HG03432 (cell line): ENCODE data around the gene COL23A1.

ENCODE experiments used
- ATAC-seq: cut with Tn5 transposase; IDR thresholded peaks from one replicate; pipeline ENCODE4 v1.9.1; 2021; ENCODE audit warnings: mild to moderate bottlenecking, moderate library complexity; ENCODE audit not compliant: unreplicated experiment

The COL23A1 gene

DNA sequence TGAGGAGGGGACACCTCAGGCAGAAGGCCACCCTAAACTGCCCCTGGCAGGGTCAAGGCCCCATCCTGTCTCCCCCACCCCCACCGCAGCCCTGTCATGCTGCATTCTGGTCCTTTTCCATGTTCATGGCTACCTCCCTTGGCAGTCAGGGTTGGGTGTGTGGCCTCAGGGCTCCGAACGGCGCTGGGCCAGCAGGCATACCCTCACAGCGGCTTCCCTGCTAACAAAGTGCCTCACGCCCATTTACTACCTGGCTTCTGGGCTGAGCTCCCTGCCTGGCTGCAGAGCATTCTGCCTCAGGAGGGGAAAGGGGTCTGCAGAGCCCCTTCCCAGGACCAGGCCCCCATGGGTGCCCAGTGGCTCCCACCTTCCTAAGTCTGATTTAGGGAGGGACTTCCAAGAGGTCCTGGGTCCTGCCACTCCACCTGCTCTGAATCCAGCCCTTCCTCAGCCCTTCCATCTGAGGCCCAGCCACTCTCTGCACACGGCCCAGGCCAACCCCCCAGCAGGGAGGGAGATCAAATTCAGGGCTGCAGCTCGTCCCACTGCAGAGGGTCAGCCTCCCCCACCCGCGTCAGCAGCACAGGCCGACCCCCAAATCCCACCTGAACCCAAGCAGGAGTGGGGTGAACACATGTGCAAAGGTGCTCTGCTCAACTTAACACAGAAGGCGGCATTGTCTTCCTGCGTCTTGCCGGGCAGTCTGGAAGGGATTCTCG, 241.7 kb downstream of the COL23A1 start:
- no peak for ATAC-seq

DNA sequence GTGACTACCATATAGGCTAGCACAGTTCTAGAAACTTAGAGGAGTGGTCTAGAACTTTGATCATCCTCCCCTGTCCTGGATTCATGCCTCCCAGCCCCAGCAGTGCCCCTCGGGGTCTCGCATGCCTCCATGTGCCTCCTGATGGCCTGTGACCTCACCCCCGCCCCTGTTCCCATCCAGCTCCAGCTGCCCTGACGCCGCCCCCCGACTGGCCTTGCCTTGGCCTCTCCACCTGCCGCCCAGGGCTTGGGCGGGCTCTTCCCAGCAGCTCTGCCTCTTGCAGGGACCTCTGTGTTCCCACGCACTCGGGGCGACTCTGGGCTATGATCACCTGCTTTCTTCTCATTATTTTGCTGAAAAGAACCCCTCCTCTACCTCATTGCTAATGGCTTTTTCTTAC, 242.2 kb downstream of the COL23A1 start:
- ATAC-seq: no peak

DNA sequence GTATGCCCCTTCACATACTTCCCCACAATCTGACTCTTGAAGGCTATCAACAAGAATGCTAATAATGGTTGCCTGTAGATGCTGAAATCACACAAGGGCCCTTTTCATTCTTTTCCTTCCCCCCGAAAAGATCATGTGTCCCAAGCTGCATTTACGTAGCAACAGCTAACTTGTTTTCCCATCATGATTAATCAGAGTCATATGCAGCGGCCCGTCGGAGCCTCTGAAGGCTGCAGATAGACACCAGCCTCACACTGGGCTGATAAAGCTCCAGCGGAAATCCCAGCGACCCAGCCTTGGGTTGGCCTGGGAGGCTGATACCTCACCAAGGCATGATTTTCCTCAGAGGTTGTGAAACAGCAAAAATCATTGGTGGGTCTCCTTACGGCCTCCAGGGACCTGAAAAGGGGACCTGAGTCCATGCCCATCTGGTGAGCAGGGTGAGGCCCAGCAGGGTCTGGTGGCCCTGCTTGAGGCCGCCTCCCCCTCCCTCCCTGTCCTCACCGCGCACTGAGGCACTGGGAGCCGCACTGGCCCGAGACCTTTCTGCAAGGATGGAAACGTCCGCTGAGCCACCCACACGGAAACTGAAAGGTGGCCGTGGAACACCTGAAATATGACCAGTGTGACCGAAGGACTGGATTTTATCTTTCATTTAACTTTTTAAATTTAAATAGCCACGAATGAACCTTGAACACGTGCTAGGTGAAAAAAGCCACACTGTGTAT, 243.4 kb downstream of the COL23A1 start:
- no peak for ATAC-seq

DNA sequence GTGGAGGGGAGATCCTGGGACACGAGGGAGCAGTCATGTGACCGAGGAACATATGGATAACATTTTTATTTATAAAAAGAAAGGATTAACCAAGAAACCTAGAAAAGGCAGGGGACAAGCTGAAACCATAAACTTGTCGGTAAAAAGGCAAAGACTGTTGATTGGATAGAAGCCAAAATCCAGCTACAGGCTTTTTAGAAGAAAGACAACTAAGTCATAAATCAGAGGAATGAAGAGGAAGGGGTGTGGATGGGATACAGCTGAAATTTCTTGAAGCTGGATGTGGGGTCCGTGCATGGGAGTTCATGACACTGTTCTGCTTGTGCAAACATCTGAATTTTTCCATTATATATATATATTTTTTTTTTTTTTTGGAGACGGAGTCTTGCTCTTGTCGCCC, 246.9 kb downstream of the COL23A1 start:
- no peak for ATAC-seq

DNA sequence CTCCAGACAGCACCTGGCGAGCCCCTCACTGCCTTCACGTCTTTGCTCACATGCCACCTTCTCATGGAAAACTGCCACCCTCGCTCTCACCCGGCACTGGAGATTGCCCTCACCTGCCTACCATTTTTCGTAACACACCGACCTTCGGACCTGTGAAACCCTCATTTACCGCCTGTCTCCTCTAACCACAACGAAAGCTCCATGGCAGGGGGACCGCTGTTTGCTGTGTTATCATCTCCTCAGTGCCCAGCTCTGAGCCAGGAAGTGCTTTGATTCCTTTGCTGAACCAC, 248.4 kb downstream of the COL23A1 start:
- ATAC-seq: no peak

DNA sequence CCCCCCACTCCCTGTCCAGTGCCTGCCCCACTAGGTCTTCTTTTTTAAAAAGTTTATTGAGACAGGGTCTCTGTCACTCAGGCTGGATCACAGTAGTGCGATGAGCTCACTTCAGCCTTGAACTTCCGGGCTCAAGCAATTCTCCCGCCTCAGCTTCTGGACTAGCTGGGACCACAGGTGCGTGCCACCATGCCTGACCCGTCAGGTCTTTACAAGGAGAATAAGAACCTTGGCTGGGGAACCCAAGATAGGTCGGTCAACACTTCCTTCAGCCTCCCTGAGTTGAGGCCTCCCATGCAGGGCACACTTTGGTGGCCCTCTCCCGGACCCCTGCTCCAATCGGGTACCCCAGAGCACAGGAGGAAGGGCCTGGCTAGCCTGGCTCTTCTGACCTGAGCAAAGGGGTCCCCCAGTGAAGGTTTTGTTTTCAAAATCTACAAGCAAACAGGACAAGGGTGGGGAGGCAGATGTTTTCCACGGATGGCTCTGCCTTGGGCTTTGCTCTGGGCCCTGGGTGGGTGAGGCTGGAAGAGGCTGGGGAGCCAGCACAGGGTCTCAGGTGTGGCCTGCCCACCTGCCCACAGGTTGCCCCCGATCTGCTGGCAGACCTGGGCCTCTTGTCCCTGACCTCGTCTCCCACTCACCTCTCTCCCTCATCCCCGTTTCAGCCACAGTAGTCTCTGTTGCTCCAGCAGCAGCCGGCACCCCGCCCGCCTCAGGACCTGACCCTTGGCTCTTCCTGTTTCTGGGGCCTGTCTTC, 248.9 kb downstream of the COL23A1 start:
- ATAC-seq: no peak

DNA sequence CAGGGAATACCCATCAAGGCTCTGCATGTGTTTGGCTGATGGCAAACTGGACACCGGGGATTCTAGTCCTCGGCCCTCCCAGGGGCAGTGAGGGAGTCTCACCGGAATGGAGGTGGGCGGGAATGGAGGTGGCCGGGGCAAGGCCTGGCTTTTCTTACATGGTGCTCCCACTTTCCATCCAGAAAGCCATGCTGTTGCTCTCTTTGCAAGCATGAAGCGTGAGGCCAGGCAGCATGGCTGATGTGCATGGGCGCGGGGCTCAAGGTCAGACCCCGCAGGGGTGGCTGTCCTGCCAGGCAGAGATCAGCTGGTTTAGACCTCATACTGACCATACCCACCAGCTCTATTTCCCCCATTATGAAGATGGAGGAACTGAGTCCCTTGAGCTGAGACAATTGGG, 249.6 kb downstream of the COL23A1 start:
- no peak for ATAC-seq

DNA sequence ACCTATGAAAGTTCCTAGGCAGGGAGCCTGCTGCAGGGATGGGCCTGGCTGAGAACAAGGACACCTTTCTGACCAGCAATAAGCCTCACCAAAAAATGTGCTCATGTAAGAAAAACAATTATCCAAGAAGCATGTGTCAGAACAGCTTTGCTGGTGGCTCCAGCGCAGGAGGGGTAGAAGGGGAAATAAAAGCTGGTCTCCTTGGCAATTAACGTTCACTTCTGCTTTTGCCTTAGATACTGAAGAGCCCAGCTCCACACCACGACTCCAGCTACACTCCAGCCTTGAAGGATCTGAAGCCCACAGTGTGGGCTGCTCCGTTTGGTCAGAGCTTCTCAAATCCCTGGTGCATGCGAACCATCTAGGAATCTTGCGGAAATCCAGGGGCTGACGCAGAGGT, 250.0 kb downstream of the COL23A1 start:
- no peak for ATAC-seq

DNA sequence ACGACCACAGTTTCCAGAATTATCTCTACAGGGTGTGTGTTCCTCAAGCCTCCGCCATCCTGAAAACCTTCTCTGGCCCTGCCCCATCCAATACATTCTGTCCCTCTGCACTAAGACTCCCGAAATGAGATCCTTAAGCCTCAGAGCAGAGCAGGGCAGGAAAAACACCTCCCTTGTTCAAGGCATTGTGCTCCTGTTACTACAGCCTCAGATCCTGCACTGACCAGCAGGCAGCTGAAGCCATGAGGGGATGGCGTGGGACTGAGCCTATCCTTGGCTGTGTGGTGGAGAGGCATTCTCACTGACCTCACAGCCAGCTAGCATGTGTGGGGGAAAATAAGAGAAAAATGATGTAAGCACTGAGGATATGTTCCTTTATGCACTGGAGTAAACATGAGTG, 250.9 kb downstream of the COL23A1 start:
- no peak for ATAC-seq

DNA sequence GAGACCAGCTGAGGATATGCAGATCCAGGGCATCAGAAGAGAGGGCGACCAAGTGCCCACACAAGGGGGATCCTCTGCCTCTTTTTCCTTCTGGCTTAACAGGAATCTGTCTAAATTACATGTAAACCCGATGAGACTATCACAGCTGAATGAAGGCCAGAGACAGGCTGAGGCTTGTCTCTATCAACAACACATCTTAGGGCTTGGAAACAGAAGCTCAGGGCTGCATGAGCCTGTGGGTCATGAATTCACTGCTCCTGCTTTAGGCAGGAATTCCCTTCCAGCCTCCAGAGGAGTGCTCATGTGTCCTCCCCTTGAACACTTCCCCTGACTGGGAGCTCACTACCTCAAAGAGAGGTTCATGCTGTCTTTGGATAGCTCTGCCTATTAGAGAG, 251.4 kb downstream of the COL23A1 start:
- no peak for ATAC-seq

DNA sequence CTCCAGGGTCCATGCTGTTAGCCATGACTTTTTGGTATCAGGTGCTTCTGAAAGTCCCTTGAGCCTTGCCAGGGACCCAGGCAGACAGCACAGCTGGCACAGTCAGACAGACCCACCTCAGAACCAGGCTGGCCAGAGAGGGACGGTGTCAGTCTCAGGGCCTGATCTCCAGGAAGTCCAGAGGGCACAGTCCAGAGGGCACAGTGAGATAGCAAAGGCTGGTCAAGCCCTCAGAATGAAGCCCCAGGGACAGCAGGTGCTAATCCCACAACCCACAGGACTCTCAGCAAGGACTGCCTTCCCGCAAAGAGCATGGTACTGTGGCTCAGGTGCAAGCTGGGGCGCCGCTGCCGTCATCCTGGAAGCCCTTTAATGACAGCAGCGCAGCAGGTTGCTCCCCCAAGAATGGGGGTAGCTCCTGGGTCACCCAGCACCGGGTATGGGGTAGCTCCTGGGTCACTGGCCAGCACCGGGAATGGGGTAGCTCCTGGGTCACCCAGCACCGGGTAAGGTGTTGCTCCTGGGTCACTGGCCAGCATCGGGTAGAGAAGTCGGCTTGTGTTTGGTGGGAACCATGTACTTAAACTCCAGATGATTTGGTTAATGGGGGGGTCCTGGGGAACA, 252.0 kb downstream of the COL23A1 start:
- ATAC-seq: no peak

DNA sequence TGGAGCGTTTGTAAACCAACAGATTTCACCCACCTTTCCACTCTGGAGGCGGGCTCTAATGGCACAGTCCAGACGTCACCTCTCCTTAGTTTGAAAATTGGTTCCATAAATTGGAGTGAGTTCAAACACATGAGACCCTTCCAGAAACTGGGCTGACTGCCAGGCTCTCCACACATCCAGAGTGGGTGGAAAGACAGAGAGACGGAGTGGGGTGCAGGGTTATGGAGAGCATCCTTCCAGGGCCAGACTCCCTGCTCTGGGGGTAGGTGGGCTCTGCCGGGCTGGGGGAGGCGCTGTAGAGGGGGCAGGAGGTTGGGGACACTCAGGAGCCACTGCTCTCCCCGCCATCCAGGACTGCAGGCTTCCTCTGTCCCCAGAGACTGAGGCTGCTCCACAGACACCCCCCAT, 252.9 kb downstream of the COL23A1 start:
- no peak for ATAC-seq

DNA sequence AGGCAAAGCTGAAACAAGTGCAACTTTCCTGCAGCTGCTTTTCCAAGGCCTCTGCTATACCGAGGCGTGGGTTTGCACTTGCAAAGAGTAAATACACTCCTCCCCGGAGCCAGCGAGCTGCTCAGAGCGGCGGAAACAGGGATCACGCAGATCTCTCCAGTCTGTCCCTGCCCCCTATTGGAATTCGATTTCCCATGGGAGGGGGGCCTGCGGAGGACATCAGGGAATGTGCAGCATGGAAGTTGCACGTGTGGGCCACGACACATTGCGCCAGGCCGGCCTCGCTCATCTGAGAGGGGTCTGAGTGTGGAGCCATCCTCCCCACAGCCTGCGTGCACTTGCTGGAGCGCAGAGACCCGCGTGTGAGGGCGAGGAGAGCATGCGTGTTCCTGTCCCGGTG, 253.3 kb downstream of the COL23A1 start:
- ATAC-seq: no peak

DNA sequence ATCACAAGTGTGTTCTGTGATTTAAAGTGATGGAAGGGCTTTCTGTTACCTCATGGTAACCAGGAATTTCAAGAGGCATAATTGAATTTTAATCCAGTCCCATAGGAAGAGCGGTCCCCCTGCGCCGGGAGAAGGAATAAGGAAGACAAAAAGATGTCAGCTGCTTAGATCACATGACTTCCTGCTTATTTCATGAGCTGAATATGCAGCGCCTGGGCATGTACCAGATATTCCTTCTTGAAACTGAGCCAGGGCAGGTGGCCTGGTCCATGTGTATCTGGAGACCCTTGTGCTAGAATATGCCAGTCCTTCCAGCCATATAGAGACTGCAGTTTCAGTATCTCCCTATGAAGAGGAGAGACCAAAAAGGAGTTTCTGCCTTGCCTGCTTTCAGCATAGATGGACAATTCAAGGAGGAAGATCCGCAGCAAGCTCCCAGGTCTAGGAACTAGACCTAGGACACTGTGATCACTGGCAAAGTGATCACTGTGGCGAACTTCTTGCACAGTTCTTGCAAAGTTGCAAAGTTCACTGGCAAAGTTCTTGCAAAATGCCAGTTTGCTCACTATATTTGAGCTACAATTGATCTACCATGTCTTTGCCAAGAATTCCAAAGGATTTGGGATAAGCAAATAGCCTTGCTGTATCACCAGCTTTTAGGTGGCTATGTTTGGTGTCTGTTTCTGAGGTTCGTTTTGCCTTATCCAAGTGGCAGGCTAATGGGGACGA, 254.7 kb downstream of the COL23A1 start:
- ATAC-seq: no peak

DNA sequence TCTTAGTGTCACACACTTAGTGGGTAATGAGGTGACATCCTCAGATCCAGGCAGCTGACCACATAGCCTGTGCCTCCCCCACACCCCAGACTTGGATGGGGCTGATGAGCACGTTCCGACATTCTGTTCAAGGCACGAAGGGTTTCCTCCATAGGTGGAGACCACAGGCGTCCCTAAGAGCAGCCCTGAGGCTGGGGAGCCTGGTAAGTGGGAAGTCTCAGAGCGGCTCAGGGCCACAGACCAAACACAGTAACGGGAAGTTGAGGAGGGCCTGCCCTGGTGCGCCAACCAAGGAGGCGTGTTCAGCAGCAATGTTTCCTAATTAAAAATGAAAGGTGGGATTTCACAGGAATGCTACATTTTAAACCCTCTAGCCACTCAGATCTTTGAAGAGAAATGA, 255.3 kb downstream of the COL23A1 start:
- no peak for ATAC-seq

DNA sequence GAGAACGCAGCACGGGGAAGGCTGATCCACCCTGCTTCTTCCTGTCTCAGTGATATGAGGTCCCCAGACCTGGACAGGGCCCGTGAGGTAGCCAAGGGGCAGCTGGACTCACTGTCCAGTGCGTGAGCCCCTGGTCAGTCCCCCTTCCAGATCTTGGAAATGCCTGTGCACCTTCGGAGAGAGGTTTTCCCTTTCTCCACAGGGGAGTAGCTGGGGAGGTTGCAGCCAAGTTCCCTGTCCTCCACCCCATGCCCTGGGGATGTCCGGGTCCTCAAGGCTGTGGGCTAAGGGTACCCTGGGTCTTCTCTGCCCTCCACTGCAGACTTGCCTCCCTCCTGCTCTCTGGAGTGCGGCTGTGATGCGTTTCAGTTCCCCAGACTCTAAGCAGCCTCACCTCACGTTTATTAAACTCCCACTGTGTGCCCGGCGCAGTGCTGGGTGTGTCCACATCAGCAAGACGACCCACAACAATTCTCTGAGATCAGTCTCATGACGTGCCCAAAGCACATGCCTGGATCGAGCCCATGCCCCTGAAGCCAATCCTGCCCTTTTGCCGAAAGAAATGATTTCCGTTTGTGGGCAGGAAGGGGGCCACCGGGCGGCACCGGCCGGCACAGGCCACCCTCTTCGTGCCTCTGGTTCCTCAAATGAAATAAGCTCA, 256.2 kb downstream of the COL23A1 start:
- ATAC-seq: no peak

DNA sequence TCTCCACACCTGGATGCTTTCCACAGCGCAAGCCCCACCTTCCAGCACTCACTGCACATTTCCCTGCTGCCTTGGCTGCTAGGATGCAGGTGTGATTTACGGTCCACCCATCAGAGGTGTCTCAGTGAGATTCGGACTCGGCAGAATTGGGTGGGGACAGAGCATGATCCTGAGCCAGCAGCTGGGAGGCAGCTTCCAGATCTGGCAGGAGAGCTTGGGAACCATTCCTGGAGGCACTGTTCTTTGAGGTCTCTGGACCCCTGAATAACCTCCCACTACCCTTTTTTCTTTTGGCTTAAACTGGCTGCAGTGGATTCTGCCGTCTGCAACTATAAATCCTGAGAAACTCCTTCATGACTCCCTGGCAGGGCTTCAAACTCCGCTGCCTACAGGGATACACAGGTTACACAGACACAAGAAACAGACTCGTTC, 258.0 kb downstream of the COL23A1 start:
- ATAC-seq: no peak

DNA sequence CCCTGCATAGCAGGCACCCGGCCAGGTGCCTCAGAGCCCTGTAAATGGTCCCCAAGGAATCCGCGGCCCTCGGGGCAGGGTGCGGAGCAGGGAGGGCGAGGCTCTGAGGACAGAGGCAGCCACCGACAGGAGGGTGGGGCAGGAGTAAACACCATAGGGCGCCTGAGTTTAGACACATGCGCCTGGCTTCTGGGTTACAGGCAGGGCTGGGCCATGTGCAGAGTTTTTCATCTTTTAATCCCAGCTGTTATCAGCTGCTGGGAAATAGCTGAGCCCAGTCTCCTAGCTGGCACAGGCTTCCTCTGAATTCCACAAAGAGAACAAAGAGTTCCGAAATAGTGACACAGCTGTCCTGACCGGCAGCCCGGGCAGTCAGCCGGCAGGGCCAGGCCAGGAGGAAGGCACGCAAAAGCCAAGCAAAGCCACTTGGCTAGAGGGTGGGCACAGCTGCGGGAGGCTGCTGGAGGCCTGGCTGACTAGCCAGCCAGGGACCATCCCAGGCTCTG, 258.6 kb downstream of the COL23A1 start:
- no peak for ATAC-seq

DNA sequence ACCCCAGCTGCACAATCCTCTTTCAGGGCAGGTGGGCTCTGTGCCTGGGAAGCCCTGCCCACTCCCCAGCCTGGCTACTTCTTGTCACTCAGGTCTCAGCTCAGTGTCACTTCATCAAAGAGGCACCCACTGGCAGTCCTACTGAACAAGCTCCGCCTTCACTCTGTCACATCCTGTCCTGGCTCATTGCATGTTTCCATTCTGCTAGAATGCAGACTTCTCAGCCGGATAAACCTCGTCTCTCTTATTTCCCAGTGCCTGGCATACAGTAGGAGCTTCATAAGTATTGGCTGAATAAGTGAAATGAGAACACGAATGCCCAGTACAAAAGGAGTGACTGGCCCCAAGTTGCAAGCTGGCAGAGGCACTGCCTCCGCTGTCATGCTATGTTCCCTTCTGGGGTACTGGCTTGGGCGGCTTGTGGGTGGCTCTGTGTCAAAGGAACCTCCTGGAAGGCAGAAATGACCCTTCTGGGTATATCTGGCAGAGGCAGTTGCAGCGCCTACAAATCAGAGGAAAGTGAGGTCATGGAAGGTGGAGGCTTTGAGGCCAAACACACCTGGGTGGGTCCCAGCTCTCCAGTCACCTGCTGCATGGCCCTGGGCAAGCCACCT, 259.3 kb downstream of the COL23A1 start:
- no peak for ATAC-seq
